T-cell (primary cell): ENCODE measurements around the gene TMC2. TPM values are rescaled to one million over a fixed set of nuclear protein-coding genes. Genes with fewer than 3 reads are reported as not detected.
"Not testable (repeated sequence)": the region's sequence is repeated elsewhere in the genome, so short reads cannot be mapped to it uniquely, and the experiment has no call there.

Experiments
- ATAC-seq, 4 experiments: fragments of 200-7000 bp in 3 of 4; fragments of 150-1000 bp in 1 of 4; cut with Tn5 transposase; replicated peaks in 1 of 4; 1 replicate in 3 of 4; 2 replicates in 1 of 4; pipeline ENCODE4 v1.10.0; 2021; ENCODE audit warnings: moderate library complexity in 3 of 4, mild to moderate bottlenecking in 2 of 4, moderate number of reproducible peaks in 1 of 4
- CTCF ChIA-PET, 2 donors: fragments of 300-600 bp; sonication (Branson Sonifier 250); formaldehyde crosslinking; loops; one replicate each; lab custom pipeline; 2022; ENCODE audit warnings: antibody characterized with exemption in 2 of 2; lab: Charles Lee
- POLR2A ChIA-PET, 2 donors: fragments of 300-600 bp; sonication (Branson Sonifier 250); formaldehyde crosslinking; loops; one replicate each; lab custom pipeline; 2022; ENCODE audit warnings: antibody characterized with exemption in 2 of 2; lab: Charles Lee
- DNase-seq, 35 experiments: peaks; one replicate each; pipeline versions ENCODE4 v3.0.0 to v3.0.0-alpha.2; 2013 to 2023
- H3K27ac ChIP-seq: one replicate; pipeline ENCODE4 v1.5.1; 2013; ENCODE audit warnings: low read length
- H3K27me3 ChIP-seq, 2 experiments: replicated peaks in 1 of 2; 1 replicate in 1 of 2; 2 replicates in 1 of 2; pipeline versions ENCODE4 v1.6.1 to v1.7.0; 2013; ENCODE audit warnings: low read length in 1 of 2, mixed read lengths in 1 of 2; ENCODE audit not compliant: control insufficient read depth in 2 of 2, insufficient read depth in 2 of 2; ENCODE audit errors: extremely low read depth in 1 of 2
- H3K36me3 ChIP-seq, 2 donors: 1 replicate in 1 of 2; 2 replicates in 1 of 2; pipeline versions ENCODE4 v1.6.1 to v1.7.0; 2013; ENCODE audit warnings: low read length in 1 of 2; ENCODE audit not compliant: control insufficient read depth in 2 of 2, insufficient read depth in 1 of 2; ENCODE audit errors: extremely low read depth in 1 of 2
- H3K4me1 ChIP-seq, 2 experiments: 1 replicate in 1 of 2; 2 replicates in 1 of 2; pipeline versions ENCODE4 v1.6.1 to v1.7.0; 2013; ENCODE audit warnings: low read length in 2 of 2, mixed read lengths in 1 of 2; ENCODE audit not compliant: insufficient read depth in 2 of 2, control insufficient read depth in 1 of 2; ENCODE audit errors: extremely low read depth in 1 of 2
- H3K4me3 ChIP-seq, 2 donors: 1 replicate in 1 of 2; 2 replicates in 1 of 2; pipeline versions ENCODE4 v1.5.1 to v1.7.0; 2013; ENCODE audit warnings: mild to moderate bottlenecking in 2 of 2, low read length in 1 of 2, moderate library complexity in 1 of 2; ENCODE audit not compliant: control insufficient read depth in 1 of 2; ENCODE audit errors: extremely low read depth in 1 of 2
- H3K9me3 ChIP-seq: 2 replicates; pipeline ENCODE4 v1.7.0; 2013
- H3K27ac Mint-ChIP-seq, 2 donors: one replicate each; pipeline ENCODE4 v1.8.0; 2020 to 2021; ENCODE audit warnings: mild to moderate bottlenecking in 2 of 2, mixed read lengths in 2 of 2
- H3K27me3 Mint-ChIP-seq, 2 donors: one replicate each; pipeline ENCODE4 v1.8.0; 2021 to 2022; ENCODE audit warnings: mixed read lengths in 2 of 2
- H3K36me3 Mint-ChIP-seq: one replicate; pipeline ENCODE4 v1.8.0; 2021; ENCODE audit warnings: mixed read lengths
- H3K4me1 Mint-ChIP-seq, 3 donors: one replicate each; pipeline ENCODE4 v1.8.0; 2020 to 2022; ENCODE audit warnings: mixed read lengths in 3 of 3, mild to moderate bottlenecking in 1 of 3
- H3K4me3 Mint-ChIP-seq, 3 donors: one replicate each; pipeline ENCODE4 v1.8.0; 2020 to 2022; ENCODE audit warnings: mild to moderate bottlenecking in 3 of 3, mixed read lengths in 3 of 3, moderate library complexity in 3 of 3
- H3K9me3 Mint-ChIP-seq, 3 donors: one replicate each; pipeline ENCODE4 v1.8.0; 2020 to 2022; ENCODE audit warnings: mixed read lengths in 3 of 3
- WGBS: methylation state at CpG from one replicate; pipeline ENCODE4 v1.1.5; 2013; ENCODE audit warnings: missing lambda C conversion rate; ENCODE audit not compliant: insufficient coverage; 5-methylcytosine and 5-hydroxymethylcytosine counted together
- total RNA-seq, 35 experiments: library from RNA in 6 of 35; stranded (reverse) in 6 of 35; fragments of 120-200 nt in 1 of 35; gene quantifications; one replicate each; pipeline versions ENCODE4 v1.2.1 to v1.2.4 and lab custom pipeline; 2013 to 2026

TMC2 gene
- total RNA-seq, 5 donors from 2014 or later (not counting 1 experiment from before 2014, with no cell fraction given), result not detected

- peak within 1 kb of the TSS; percentile 84 to 85 for H3K4me3 ChIP-seq
- POLR2A ChIA-PET, result interaction anchor here in 1 of 2 donors (0.6 to 3.2 kb wide), 4 partner anchors 11 to 1323 kb away, joined by 3 to 20 read pairs (median 4); partner anchors contain the start of gene NOP56
- peaks cover 7 to 18% of the 10 kb centered on the region in 2 experiments for H3K4me1 ChIP-seq
- CTCF ChIA-PET, result interaction anchor here (0.6 to 1.3 kb wide), 5 partner anchors 10 to 217 kb away, joined by 3 to 12 read pairs (median 3); partner anchors contain the start of gene NOP56 (in 1 of the 2)
- peaks cover 22 to 28% (median 23%) of the 10 kb centered on the region in 3 donors for H3K4me1 Mint-ChIP-seq
- H3K27ac ChIP-seq, result peak within 1 kb of the TSS; percentile 97
- H3K36me3 ChIP-seq, result peaks cover 15 to 36% of the 10 kb centered on the region in 2 donors
- ATAC-seq (peak; percentile 93 to 99 (median 94)), DNase-seq (peak; percentile 78 to 94 (median 91))
- H3K27ac Mint-ChIP-seq, result peak within 1 kb of the TSS; percentile 98 to 99
- peaks cover 32% of the 10 kb centered on the region for H3K36me3 Mint-ChIP-seq
- H3K4me3 Mint-ChIP-seq, result peak within 1 kb of the TSS; percentile 86 to 93 (median 91)
- peaks cover 0 to 5% of the 10 kb centered on the region in 2 donors for H3K27me3 Mint-ChIP-seq
- H3K9me3 ChIP-seq, result no peaks in the 10 kb centered on the region
- no peaks in the 10 kb centered on the region for H3K9me3 Mint-ChIP-seq
- no peaks in the 10 kb centered on the region for H3K27me3 ChIP-seq
- 12% methylated on average over 35 of the region's 49 CpGs for WGBS
These were observed 127.7 kb downstream of the TMC2 start, which contains the start of gene IDH3B for GRCh38 chr20:2663887-2664719. Gene IDH3B, minus strand, starts transcription at chr20:2664216. Its CDS starts 28 bp downstream, at chr20:2664188.

GRCh38 chr20:2671977-2672376 lies 135.6 kb downstream of the TMC2 start:
- no peaks in the 10 kb centered on the region for H3K9me3 ChIP-seq
- ChIA-PET POLR2A (no interaction called here), CTCF (interaction anchor here in 1 of 2 donors (0.7 kb wide), 1 partner anchor 182 kb away, joined by 3 read pairs; no protein-coding TSS in a partner anchor)
- H3K27ac ChIP-seq, result no peak overlapping the region
- peaks cover 3 to 8% of the 10 kb centered on the region in 2 donors for H3K27me3 Mint-ChIP-seq
- H3K4me3 Mint-ChIP-seq, result no peak overlapping the region
- no peak overlapping the region for H3K4me3 ChIP-seq
- H3K4me1 ChIP-seq, result no peaks in the 10 kb centered on the region
- no peaks in the 10 kb centered on the region for H3K36me3 Mint-ChIP-seq
- H3K36me3 ChIP-seq, result no peaks in the 10 kb centered on the region
- ATAC-seq (no peak), DNase-seq (no peak)
- no peak overlapping the region for H3K27ac Mint-ChIP-seq
- no peaks in the 10 kb centered on the region for H3K4me1 Mint-ChIP-seq
- 17% methylated on average over 2 of the region's 4 CpGs for WGBS
- no peaks in the 10 kb centered on the region for H3K9me3 Mint-ChIP-seq
- H3K27me3 ChIP-seq, result peaks cover 0 to 30% of the 10 kb centered on the region in 2 experiments

- H3K27me3 Mint-ChIP-seq, result peaks cover 3 to 8% of the 10 kb centered on the region in 2 donors
- POLR2A ChIA-PET, result no interaction called here
- no CpG with 5 or more reads among the region's 3 CpGs for WGBS
These were observed 136.1 kb downstream of the TMC2 start for GRCh38 chr20:2672446-2672845.

GRCh38 chr20:2673453-2673852 lies 137.1 kb downstream of the TMC2 start:
- 58% methylated on average over 4 of the region's 4 CpGs for WGBS
- ChIA-PET POLR2A (no interaction called here), CTCF (interaction anchor here in 1 of 2 donors (0.7 to 1.8 kb wide), 2 partner anchors 14 to 21 kb away, joined by 5 to 8 read pairs; partner anchors contain the start of gene NOP56)
- ATAC-seq (no peak), DNase-seq (no peak)
- H3K27ac ChIP-seq, result no peak overlapping the region
- no peaks in the 10 kb centered on the region for H3K36me3 ChIP-seq
- peaks cover 0 to 30% of the 10 kb centered on the region in 2 experiments for H3K27me3 ChIP-seq
- H3K9me3 ChIP-seq, result no peaks in the 10 kb centered on the region
- Mint-ChIP-seq H3K4me1 (no peaks in the 10 kb centered on the region), H3K36me3 (no peaks in the 10 kb centered on the region), H3K9me3 (no peaks in the 10 kb centered on the region), H3K27ac (no peak overlapping the region), H3K27me3 (peaks cover 3 to 8% of the 10 kb centered on the region in 2 donors), H3K4me3 (no peak overlapping the region)
- no peaks in the 10 kb centered on the region for H3K4me1 ChIP-seq
- no peak overlapping the region for H3K4me3 ChIP-seq

More at GRCh38 chr20:2672446-2672845, 136.1 kb downstream of the TMC2 start:
- Histone ChIP-seq H3K9me3 (no peaks in the 10 kb centered on the region), H3K27ac (no peak overlapping the region), H3K4me1 (no peaks in the 10 kb centered on the region), H3K27me3 (peaks cover 0 to 30% of the 10 kb centered on the region in 2 experiments), H3K4me3 (no peak overlapping the region), H3K36me3 (no peaks in the 10 kb centered on the region)
- Mint-ChIP-seq H3K27ac (no peak overlapping the region), H3K4me3 (no peak overlapping the region), H3K9me3 (no peaks in the 10 kb centered on the region), H3K36me3 (no peaks in the 10 kb centered on the region), H3K4me1 (no peaks in the 10 kb centered on the region)
- no peak for ATAC-seq
- no peak for DNase-seq
- CTCF ChIA-PET, result interaction anchor here in 1 of 2 donors (1.8 kb wide), 1 partner anchor 20 kb away, joined by 5 read pairs; the partner anchor contains the start of gene NOP56

GRCh38 chr20:2680046-2680445 lies 143.7 kb downstream of the TMC2 start:
- H3K4me3 ChIP-seq, result no peak overlapping the region
- H3K27ac Mint-ChIP-seq, result no peak overlapping the region
- H3K4me1 Mint-ChIP-seq, result no peaks in the 10 kb centered on the region
- H3K9me3 Mint-ChIP-seq, result no peaks in the 10 kb centered on the region
- CTCF ChIA-PET, result interaction anchor here (0.6 to 0.7 kb wide), 2 partner anchors 10 to 466 kb away, joined by 3 to 5 read pairs; no protein-coding TSS in a partner anchor
- peaks cover 0 to 20% of the 10 kb centered on the region in 2 experiments for H3K27me3 ChIP-seq
- DNase-seq (no peak), ATAC-seq (no peak)
- 29% methylated on average over 1 of the region's 4 CpGs for WGBS
- POLR2A ChIA-PET, result no interaction called here
- H3K36me3 ChIP-seq, result no peaks in the 10 kb centered on the region
- no peaks in the 10 kb centered on the region for H3K36me3 Mint-ChIP-seq
- H3K4me3 Mint-ChIP-seq, result no peak overlapping the region
- H3K27me3 Mint-ChIP-seq, result peaks cover 23 to 35% of the 10 kb centered on the region in 2 donors
- no peaks in the 10 kb centered on the region for H3K4me1 ChIP-seq
- H3K9me3 ChIP-seq, result no peaks in the 10 kb centered on the region
- no peak overlapping the region for H3K27ac ChIP-seq

GRCh38 chr20:2682040-2682439 lies 145.7 kb downstream of the TMC2 start:
- CTCF ChIA-PET, H3K27ac Mint-ChIP-seq, H3K4me1 ChIP-seq, H3K9me3 Mint-ChIP-seq, H3K4me3 Mint-ChIP-seq, H3K27ac ChIP-seq, ATAC-seq, H3K4me1 Mint-ChIP-seq, H3K36me3 ChIP-seq, H3K4me3 ChIP-seq, POLR2A ChIA-PET, DNase-seq, H3K36me3 Mint-ChIP-seq, H3K9me3 ChIP-seq: not testable (repeated sequence)
- 83% methylated on average over 2 of the region's 3 CpGs for WGBS
- H3K27me3 Mint-ChIP-seq, result peaks cover 20 to 35% of the 10 kb centered on the region in 2 donors
- H3K27me3 ChIP-seq, result peaks cover 0 to 22% of the 10 kb centered on the region in 2 experiments
